Measurements from ENCODE around the gene MYD88. TPM values are rescaled to one million over a fixed set of nuclear protein-coding genes. Genes with fewer than 3 reads are reported as not detected.

Gene MYD88
- total RNA-seq, 6 donors from 2014 or later: 38.1 to 116 (median 83.3) TPM

GRCh38 chr3:38125305-38126120, 12.9 kb upstream of the MYD88 start:
- no peaks in the 10 kb centered on the region for H3K9me3 ChIP-seq
- H3K27ac ChIP-seq: no peak overlapping the region
- peaks cover 33 to 100% (median 94%) of the 10 kb centered on the region in 4 donors for H3K36me3 ChIP-seq
- H3K4me3 ChIP-seq: no peak overlapping the region
- TF ChIP-seq POLR2A (IDR thresholded peaks at IDR 0.05): no peak
- WGBS, 2 donors: 94 to 97% methylated on average over 10 to 11 of the region's 11 CpGs
- no peak for DNase-seq
- no peak for ATAC-seq (ENCODE audit: low FRiP score in 2 of 2)
- no peaks in the 10 kb centered on the region for H3K27me3 ChIP-seq
- H3K4me1 ChIP-seq: peaks cover 5 to 27% (median 21%) of the 10 kb centered on the region in 4 donors

GRCh38 chr3:38126121-38126892, 12.2 kb upstream of the MYD88 start:
- no peak for DNase-seq
- 98 to 100% methylated on average over 4 to 6 of the region's 6 CpGs for WGBS, 2 donors
- H3K9me3 ChIP-seq: no peaks in the 10 kb centered on the region
- H3K4me1 ChIP-seq: peaks cover 5 to 30% (median 21%) of the 10 kb centered on the region in 4 donors
- H3K36me3 ChIP-seq: peaks cover 40 to 100% (median 94%) of the 10 kb centered on the region in 4 donors
- no peak overlapping the region for H3K27ac ChIP-seq
- no peak for ATAC-seq (ENCODE audit: low FRiP score in 2 of 2)
- TF ChIP-seq EP300 (IDR thresholded peaks at IDR 0.05): no peak
- TF ChIP-seq, protein P1, sequence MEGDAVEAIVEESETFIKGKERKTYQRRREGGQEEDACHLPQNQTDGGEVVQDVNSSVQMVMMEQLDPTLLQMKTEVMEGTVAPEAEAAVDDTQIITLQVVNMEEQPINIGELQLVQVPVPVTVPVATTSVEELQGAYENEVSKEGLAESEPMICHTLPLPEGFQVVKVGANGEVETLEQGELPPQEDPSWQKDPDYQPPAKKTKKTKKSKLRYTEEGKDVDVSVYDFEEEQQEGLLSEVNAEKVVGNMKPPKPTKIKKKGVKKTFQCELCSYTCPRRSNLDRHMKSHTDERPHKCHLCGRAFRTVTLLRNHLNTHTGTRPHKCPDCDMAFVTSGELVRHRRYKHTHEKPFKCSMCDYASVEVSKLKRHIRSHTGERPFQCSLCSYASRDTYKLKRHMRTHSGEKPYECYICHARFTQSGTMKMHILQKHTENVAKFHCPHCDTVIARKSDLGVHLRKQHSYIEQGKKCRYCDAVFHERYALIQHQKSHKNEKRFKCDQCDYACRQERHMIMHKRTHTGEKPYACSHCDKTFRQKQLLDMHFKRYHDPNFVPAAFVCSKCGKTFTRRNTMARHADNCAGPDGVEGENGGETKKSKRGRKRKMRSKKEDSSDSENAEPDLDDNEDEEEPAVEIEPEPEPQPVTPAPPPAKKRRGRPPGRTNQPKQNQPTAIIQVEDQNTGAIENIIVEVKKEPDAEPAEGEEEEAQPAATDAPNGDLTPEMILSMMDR (IDR thresholded peaks at IDR 0.05): no peak
- no peak for TF ChIP-seq POLR2A (IDR thresholded peaks at IDR 0.05)
- TF ChIP-seq POLR2AphosphoS5 (IDR thresholded peaks at IDR 0.05): no peak
- H3K27me3 ChIP-seq: no peaks in the 10 kb centered on the region
- no peak overlapping the region for H3K4me3 ChIP-seq

GRCh38 chr3:38127611-38128302, 10.7 kb upstream of the MYD88 start:
- no peaks in the 10 kb centered on the region for H3K27me3 ChIP-seq
- no peak overlapping the region for H3K4me3 ChIP-seq
- H3K4me1 ChIP-seq: peaks cover 5 to 33% (median 25%) of the 10 kb centered on the region in 4 donors
- H3K9me3 ChIP-seq: no peaks in the 10 kb centered on the region
- peak; percentile 21 to 80 for ATAC-seq (ENCODE audit: low FRiP score in 2 of 2)
- peaks cover 37 to 99% (median 87%) of the 10 kb centered on the region in 4 donors for H3K36me3 ChIP-seq
- DNase-seq: peak in 1 of 2 donors; percentile 72
- TF ChIP-seq, protein P1 (IDR thresholded peaks at IDR 0.05): no peak
- TF ChIP-seq EP300 (IDR thresholded peaks at IDR 0.05) (peak in 2 of 4 donors; percentile 12 to 68), POLR2AphosphoS5 (IDR thresholded peaks at IDR 0.05) (no peak)
- H3K27ac ChIP-seq: peak overlapping the region; percentile 1 to 72 (median 30)
- WGBS, 2 donors: 61 to 79% methylated on average over 3 to 4 of the region's 4 CpGs

DNA sequence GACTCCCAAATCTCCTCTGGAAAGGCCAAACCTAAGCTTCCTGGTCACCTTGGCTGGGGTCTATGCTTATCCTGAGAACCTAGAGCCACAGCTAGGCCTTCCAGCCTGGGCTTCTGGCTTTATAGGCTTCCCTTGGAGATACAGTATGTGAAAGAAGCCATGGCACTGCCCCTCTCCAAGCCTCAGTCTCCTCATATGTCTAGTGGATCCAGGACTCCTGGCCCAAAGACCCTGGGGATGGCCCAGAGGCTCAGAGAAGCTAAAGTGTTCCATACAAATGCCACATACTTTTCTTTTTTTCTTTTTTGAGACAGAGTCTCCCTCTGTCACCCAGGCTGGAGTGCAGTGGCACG, 10.2 kb upstream of the MYD88 start:
- H3K36me3 ChIP-seq: peaks cover 32 to 99% (median 86%) of the 10 kb centered on the region in 4 donors
- peak overlapping the region; percentile 1 to 72 (median 30) for H3K27ac ChIP-seq
- no peaks in the 10 kb centered on the region for H3K9me3 ChIP-seq
- no peak for ATAC-seq (ENCODE audit: low FRiP score in 2 of 2)
- no peak for DNase-seq
- peaks cover 5 to 38% (median 30%) of the 10 kb centered on the region in 4 donors for H3K4me1 ChIP-seq
- no peaks in the 10 kb centered on the region for H3K27me3 ChIP-seq
- no peak overlapping the region for H3K4me3 ChIP-seq
- 100% methylated on average over 1 of the region's 1 CpG for WGBS, 2 donors
- no peak for TF ChIP-seq EP300 (IDR thresholded peaks at IDR 0.05)
- no peak for TF ChIP-seq POLR2A (IDR thresholded peaks at IDR 0.05)
- TF ChIP-seq, protein P1 (IDR thresholded peaks at IDR 0.05): no peak
- TF ChIP-seq POLR2AphosphoS5 (IDR thresholded peaks at IDR 0.05): no peak

DNA sequence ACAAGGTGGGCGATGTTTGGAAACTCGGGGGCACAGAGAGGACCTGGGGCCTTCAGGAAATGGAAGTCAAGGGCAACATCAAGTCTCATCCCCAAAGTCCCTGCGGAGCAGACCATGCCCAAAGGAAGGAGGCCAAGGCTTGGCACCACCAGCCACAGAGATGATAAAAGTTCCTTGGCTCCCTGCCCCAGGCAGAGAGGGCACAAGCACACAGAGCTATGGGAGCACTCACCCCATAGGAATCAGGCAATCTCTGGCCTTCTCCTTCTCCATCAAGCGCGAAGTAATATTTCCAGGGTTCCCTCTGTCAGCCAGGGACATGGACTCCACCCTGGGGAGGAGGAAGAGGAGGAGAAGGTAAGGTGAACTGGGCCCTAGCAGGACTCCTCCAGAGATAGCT, 9.4 kb upstream of the MYD88 start:
- Histone ChIP-seq H3K27me3 (no peaks in the 10 kb centered on the region), H3K27ac (peak overlapping the region in 3 of 4 donors; percentile 3 to 72 (median 46)), H3K4me3 (no peak overlapping the region), H3K36me3 (peaks cover 26 to 97% (median 90%) of the 10 kb centered on the region in 4 donors), H3K9me3 (no peaks in the 10 kb centered on the region), H3K4me1 (peaks cover 8 to 45% (median 36%) of the 10 kb centered on the region in 4 donors)
- DNase-seq: no peak
- ATAC-seq (ENCODE audit: low FRiP score in 2 of 2): no peak
- TF ChIP-seq, protein P1 (IDR thresholded peaks at IDR 0.05): no peak
- TF ChIP-seq POLR2AphosphoS5 (IDR thresholded peaks at IDR 0.05): no peak
- TF ChIP-seq POLR2A (IDR thresholded peaks at IDR 0.05): no peak
- TF ChIP-seq EP300 (IDR thresholded peaks at IDR 0.05): no peak
- 96 to 97% methylated on average over 5 of the region's 5 CpGs for whole genome bisulfite sequencing, 2 donors
